Loucy (cell line): ENCODE data around the gene SOD1.

Experiments
- H2AFZ ChIP-seq: fragments of 200-600 bp; sonication (generic); 2 replicates; pipeline ENCODE4 v1.6.0; 2016; ENCODE audit warnings: antibody characterized with exemption, mild to moderate bottlenecking, low read length, moderate library complexity
- H3F3A ChIP-seq: fragments of 200-600 bp; 2 replicates; pipeline ENCODE4 v1.6.0; 2016; ENCODE audit warnings: antibody characterized with exemption, low read depth, mild to moderate bottlenecking
- H3K27me3 ChIP-seq: fragments of 200-600 bp; sonication (generic); 2 replicates; pipeline ENCODE4 v1.6.1; 2014; ENCODE audit warnings: low read length, mild to moderate bottlenecking; ENCODE audit not compliant: insufficient read depth, poor library complexity, severe bottlenecking
- H3K36me3 ChIP-seq: fragments of 200-600 bp; sonication (generic); 2 replicates; pipeline ENCODE4 v1.6.1; 2016; ENCODE audit warnings: low read length; ENCODE audit not compliant: insufficient read depth
- H3K4me1 ChIP-seq: fragments of 200-600 bp; sonication (generic); 2 replicates; pipeline ENCODE4 v1.5.1; 2014; ENCODE audit warnings: low read length, mild to moderate bottlenecking; ENCODE audit not compliant: insufficient read depth, poor library complexity, severe bottlenecking
- H3K4me2 ChIP-seq: fragments of 200-600 bp; sonication (generic); 2 replicates; pipeline ENCODE4 v1.6.0; 2014; ENCODE audit warnings: antibody characterized with exemption, low read length, low read depth, mild to moderate bottlenecking; ENCODE audit not compliant: poor library complexity, severe bottlenecking
- H3K4me3 ChIP-seq: fragments of 200-600 bp; sonication (generic); 2 replicates; pipeline ENCODE4 v1.5.1; 2014; ENCODE audit warnings: low read length, mild to moderate bottlenecking, mixed read lengths; ENCODE audit not compliant: poor library complexity, severe bottlenecking
- H3K79me2 ChIP-seq: fragments of 200-600 bp; sonication (generic); 2 replicates; pipeline ENCODE4 v1.6.1; 2014; ENCODE audit warnings: low read length; ENCODE audit not compliant: insufficient read depth
- H3K9ac ChIP-seq: fragments of 200-600 bp; sonication (generic); 2 replicates; pipeline ENCODE4 v1.6.0; 2014; ENCODE audit warnings: mild to moderate bottlenecking, low read depth, low read length, moderate library complexity; ENCODE audit not compliant: poor library complexity, severe bottlenecking
- H3K9me2 ChIP-seq: fragments of 200-600 bp; sonication (generic); replicated peaks from 2 replicates; pipeline ENCODE4 v1.6.1; 2016; ENCODE audit warnings: low read depth, low read length, mixed read lengths
- H3K9me3 ChIP-seq: fragments of 200-600 bp; sonication (generic); 2 replicates; pipeline ENCODE4 v1.6.1; 2014; ENCODE audit warnings: mild to moderate bottlenecking, antibody characterized with exemption, low read length, low read depth; ENCODE audit not compliant: insufficient read depth
- H4K20me1 ChIP-seq: fragments of 200-600 bp; sonication (generic); 2 replicates; pipeline ENCODE4 v1.6.0; 2014; ENCODE audit warnings: antibody characterized with exemption, low read length, mild to moderate bottlenecking; ENCODE audit not compliant: insufficient read depth, poor library complexity, severe bottlenecking
- CTCF ChIP-seq: fragments of 200-600 bp; sonication (generic); conservative IDR thresholded peaks from 2 replicates; pipeline ENCODE4 v1.5.1; 2014; ENCODE audit warnings: mild to moderate bottlenecking, antibody characterized with exemption, low read length
- EZH2phosphoT487 ChIP-seq: fragments of 200-600 bp; IDR thresholded peaks from 2 replicates; pipeline ENCODE4 v1.6.1; 2018; ENCODE audit warnings: antibody characterized with exemption, mild to moderate bottlenecking, moderate library complexity, borderline replicate concordance

SOD1 gene

GRCh38 chr21:31675318-31675717 is 15.8 kb downstream of the SOD1 start:
- Histone ChIP-seq H3K36me3 (peaks cover 32% of the 10 kb centered on the region; the same call in 1 of the 2 replicates), H3K4me3 (no peak overlapping the region), H3K79me2 (no peaks in the 10 kb centered on the region), H2AFZ (no peak overlapping the region), H3K4me1 (peaks cover 6% of the 10 kb centered on the region), H4K20me1 (no peaks in the 10 kb centered on the region), H3K27me3 (no peaks in the 10 kb centered on the region), H3K9me2 (no peaks in the 10 kb centered on the region), H3K9me3 (no peaks in the 10 kb centered on the region), H3F3A (no peaks in the 10 kb centered on the region), H3K9ac (no peak overlapping the region), H3K4me2 (no peak overlapping the region)
- TF ChIP-seq CTCF (no peak), EZH2phosphoT487 (no peak)

- Histone ChIP-seq H4K20me1 (no peaks in the 10 kb centered on the region), H2AFZ (no peak overlapping the region), H3K27me3 (no peaks in the 10 kb centered on the region), H3K4me1 (peaks cover 6% of the 10 kb centered on the region), H3F3A (no peaks in the 10 kb centered on the region), H3K9me3 (no peaks in the 10 kb centered on the region), H3K9me2 (no peaks in the 10 kb centered on the region), H3K9ac (no peak overlapping the region), H3K79me2 (no peaks in the 10 kb centered on the region), H3K4me3 (no peak overlapping the region), H3K4me2 (no peak overlapping the region), H3K36me3 (peaks cover 33% of the 10 kb centered on the region; the same call in 1 of the 2 replicates)
- TF ChIP-seq EZH2phosphoT487 (no peak), CTCF (no peak)
These were observed 16.5 kb downstream of the SOD1 start for GRCh38 chr21:31675960-31676359.

- H3K27me3 ChIP-seq, result no peaks in the 10 kb centered on the region
- peaks cover 6% of the 10 kb centered on the region for H3K4me1 ChIP-seq
- H3K4me3 ChIP-seq, result no peak overlapping the region
- no peak overlapping the region for H2AFZ ChIP-seq
- H3K9me3 ChIP-seq, result no peaks in the 10 kb centered on the region
- H3K9me2 ChIP-seq, result no peaks in the 10 kb centered on the region
- peaks cover 29% of the 10 kb centered on the region; the same call in 1 of the 2 replicates for H3K36me3 ChIP-seq
- no peaks in the 10 kb centered on the region for H3F3A ChIP-seq
- no peaks in the 10 kb centered on the region for H4K20me1 ChIP-seq
- no peak overlapping the region for H3K9ac ChIP-seq
- no peak overlapping the region for H3K4me2 ChIP-seq
- H3K79me2 ChIP-seq, result no peaks in the 10 kb centered on the region
- TF ChIP-seq EZH2phosphoT487 (no peak), CTCF (no peak)
These were observed 17.6 kb downstream of the SOD1 start for GRCh38 chr21:31677047-31677446.
